Measurements from ENCODE around the gene MTLN. TPM values are rescaled to one million over a fixed set of nuclear protein-coding genes. Genes with fewer than 3 reads are reported as not detected.

Gene MTLN
- total and polyA plus RNA-seq, 2 of the 13 experiments (the other 11 are each of a cell fraction or from before 2014, with no cell fraction given), result 37.1 to 50.4 TPM

GRCh38 chr2:110211938-110212858 lies at the start of gene MTLN (continued):
- TF ChIP-seq ZBTB4 (CRISPR knock-in tag; IDR thresholded peaks at IDR 0.05; ENCODE audit: borderline replicate concordance) (no peak), ZNF646 (CRISPR knock-in tag; IDR thresholded peaks at IDR 0.05) (no peak), SCMH1 (CRISPR knock-in tag; IDR thresholded peaks at IDR 0.05; ENCODE audit: borderline replicate concordance) (no peak), ZFP41 (CRISPR knock-in tag; IDR thresholded peaks at IDR 0.05; ENCODE audit: borderline replicate concordance) (no peak), SMAD1 (CRISPR knock-in tag; IDR thresholded peaks at IDR 0.05; ENCODE audit: borderline replicate concordance, low read depth) (0 out of 2 replicates have a peak, but pooled peaks have one; percentile 77), MEF2D (CRISPR knock-in tag; IDR thresholded peaks at IDR 0.05) (peak; percentile 73), RFX1 (IDR thresholded peaks at IDR 0.05) (no peak), NFE2L2 (IDR thresholded peaks at IDR 0.05; ENCODE audit: low read length) (no peak), MXD4 (CRISPR knock-in tag; IDR thresholded peaks at IDR 0.05) (peak; percentile 74; the same call in 1 of the 2 replicates), REXO4 (CRISPR knock-in tag; IDR thresholded peaks at IDR 0.05; ENCODE audit: borderline replicate concordance) (peak; percentile 58; the same call in 1 of the 2 replicates), ZNF30 (CRISPR knock-in tag; IDR thresholded peaks at IDR 0.05) (peak; percentile 83; the same call in 1 of the 2 replicates), TMF1 (CRISPR knock-in tag; IDR thresholded peaks at IDR 0.05; ENCODE audit: low read depth) (0 out of 2 replicates have a peak, but pooled peaks have one; percentile 54), SALL2 (CRISPR knock-in tag; IDR thresholded peaks at IDR 0.05) (peak; percentile 80; the same call in 1 of the 2 replicates), ZNF34 (CRISPR knock-in tag; IDR thresholded peaks at IDR 0.05; ENCODE audit: borderline replicate concordance) (no peak)
- TF ChIP-seq, protein P1, sequence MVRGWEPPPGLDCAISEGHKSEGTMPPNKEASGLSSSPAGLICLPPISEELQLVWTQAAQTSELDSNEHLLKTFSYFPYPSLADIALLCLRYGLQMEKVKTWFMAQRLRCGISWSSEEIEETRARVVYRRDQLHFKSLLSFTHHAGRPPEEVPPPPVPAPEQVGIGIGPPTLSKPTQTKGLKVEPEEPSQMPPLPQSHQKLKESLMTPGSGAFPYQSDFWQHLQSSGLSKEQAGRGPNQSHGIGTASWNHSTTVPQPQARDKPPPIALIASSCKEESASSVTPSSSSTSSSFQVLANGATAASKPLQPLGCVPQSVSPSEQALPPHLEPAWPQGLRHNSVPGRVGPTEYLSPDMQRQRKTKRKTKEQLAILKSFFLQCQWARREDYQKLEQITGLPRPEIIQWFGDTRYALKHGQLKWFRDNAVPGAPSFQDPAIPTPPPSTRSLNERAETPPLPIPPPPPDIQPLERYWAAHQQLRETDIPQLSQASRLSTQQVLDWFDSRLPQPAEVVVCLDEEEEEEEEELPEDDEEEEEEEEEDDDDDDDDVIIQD (CRISPR knock-in tag; IDR thresholded peaks at IDR 0.05; ENCODE audit: low read depth), result peak; percentile 24; the same call in 1 of the 2 replicates
- TF ChIP-seq, protein P2, sequence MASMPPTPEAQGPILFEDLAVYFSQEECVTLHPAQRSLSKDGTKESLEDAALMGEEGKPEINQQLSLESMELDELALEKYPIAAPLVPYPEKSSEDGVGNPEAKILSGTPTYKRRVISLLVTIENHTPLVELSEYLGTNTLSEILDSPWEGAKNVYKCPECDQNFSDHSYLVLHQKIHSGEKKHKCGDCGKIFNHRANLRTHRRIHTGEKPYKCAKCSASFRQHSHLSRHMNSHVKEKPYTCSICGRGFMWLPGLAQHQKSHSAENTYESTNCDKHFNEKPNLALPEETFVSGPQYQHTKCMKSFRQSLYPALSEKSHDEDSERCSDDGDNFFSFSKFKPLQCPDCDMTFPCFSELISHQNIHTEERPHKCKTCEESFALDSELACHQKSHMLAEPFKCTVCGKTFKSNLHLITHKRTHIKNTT (CRISPR knock-in tag; IDR thresholded peaks at IDR 0.05), result no peak

All from HepG2 (cell line).